Measurements from ENCODE around the gene BCAR3. TPM values are rescaled to one million over a fixed set of nuclear protein-coding genes. Genes with fewer than 3 reads are reported as not detected.

The BCAR3 gene
- total and polyA plus RNA-seq, 8 donors = 15.5 to 26.0 (median 18.9) TPM

- Histone ChIP-seq H3K4me3 (no peak overlapping the region), H3K4me1 (no peaks in the 10 kb centered on the region), H3K27ac (no peak overlapping the region), H3K36me3 (peaks cover 0 to under 1% of the 10 kb centered on the region in 2 donors), H3K9me3 (no peaks in the 10 kb centered on the region), H3K27me3 (no peaks in the 10 kb centered on the region)
- ATAC-seq = no peak
- intact Hi-C loops (cut with DNase I) = no loop called here
- TF ChIP-seq, protein P1, sequence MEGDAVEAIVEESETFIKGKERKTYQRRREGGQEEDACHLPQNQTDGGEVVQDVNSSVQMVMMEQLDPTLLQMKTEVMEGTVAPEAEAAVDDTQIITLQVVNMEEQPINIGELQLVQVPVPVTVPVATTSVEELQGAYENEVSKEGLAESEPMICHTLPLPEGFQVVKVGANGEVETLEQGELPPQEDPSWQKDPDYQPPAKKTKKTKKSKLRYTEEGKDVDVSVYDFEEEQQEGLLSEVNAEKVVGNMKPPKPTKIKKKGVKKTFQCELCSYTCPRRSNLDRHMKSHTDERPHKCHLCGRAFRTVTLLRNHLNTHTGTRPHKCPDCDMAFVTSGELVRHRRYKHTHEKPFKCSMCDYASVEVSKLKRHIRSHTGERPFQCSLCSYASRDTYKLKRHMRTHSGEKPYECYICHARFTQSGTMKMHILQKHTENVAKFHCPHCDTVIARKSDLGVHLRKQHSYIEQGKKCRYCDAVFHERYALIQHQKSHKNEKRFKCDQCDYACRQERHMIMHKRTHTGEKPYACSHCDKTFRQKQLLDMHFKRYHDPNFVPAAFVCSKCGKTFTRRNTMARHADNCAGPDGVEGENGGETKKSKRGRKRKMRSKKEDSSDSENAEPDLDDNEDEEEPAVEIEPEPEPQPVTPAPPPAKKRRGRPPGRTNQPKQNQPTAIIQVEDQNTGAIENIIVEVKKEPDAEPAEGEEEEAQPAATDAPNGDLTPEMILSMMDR (IDR thresholded peaks at IDR 0.05) = no peak
- no peak for DNase-seq
These were observed 45.8 kb downstream of the BCAR3 start for GRCh38 chr1:93635614-93636543.

DNA sequence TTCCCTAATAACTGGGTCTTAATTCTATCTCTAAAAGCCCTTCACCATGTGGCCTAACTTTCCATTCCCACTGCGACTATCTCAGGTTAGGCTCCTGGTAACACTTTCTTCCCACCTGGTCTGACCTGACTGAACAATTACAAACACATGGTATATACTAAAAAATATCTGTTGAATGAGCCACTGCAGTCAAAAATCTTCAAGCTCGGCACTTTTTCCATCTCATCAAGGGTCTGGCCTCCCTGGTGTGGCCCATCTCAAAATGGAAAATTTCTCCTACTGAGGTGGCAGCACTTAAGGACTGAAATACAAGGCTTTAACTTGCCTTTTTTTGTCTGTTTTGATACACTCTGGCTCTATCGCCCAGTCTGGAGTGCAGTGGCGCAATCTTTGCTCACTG lies 48.3 kb downstream of the BCAR3 start:
- Histone ChIP-seq H3K4me1 (peaks cover 0 to 11% of the 10 kb centered on the region in 2 donors), H3K9me3 (no peaks in the 10 kb centered on the region), H3K4me3 (no peak overlapping the region), H3K27ac (no peak overlapping the region), H3K27me3 (no peaks in the 10 kb centered on the region), H3K36me3 (no peaks in the 10 kb centered on the region)
- no peak for ATAC-seq
- intact Hi-C loops (cut with DNase I) = no loop called here
- DNase-seq = no peak
- TF ChIP-seq, protein P1 (IDR thresholded peaks at IDR 0.05) = no peak

GRCh38 chr1:93631626-93632365 lies 49.8 kb downstream of the BCAR3 start:
- TF ChIP-seq, protein P1 (IDR thresholded peaks at IDR 0.05) = peak in 1 of 2 donors; percentile 16
- H3K27me3 ChIP-seq = no peaks in the 10 kb centered on the region
- intact Hi-C loops (cut with DNase I) = no loop called here
- no peak overlapping the region for H3K27ac ChIP-seq
- no peaks in the 10 kb centered on the region for H3K36me3 ChIP-seq
- DNase-seq (no peak), ATAC-seq (no peak)
- no peak overlapping the region for H3K4me3 ChIP-seq
- no peaks in the 10 kb centered on the region for H3K9me3 ChIP-seq
- peaks cover 0 to 11% of the 10 kb centered on the region in 2 donors for H3K4me1 ChIP-seq

GRCh38 chr1:93630168-93630567 lies 51.5 kb downstream of the BCAR3 start:
- peaks cover 0 to 22% of the 10 kb centered on the region in 2 donors for H3K4me1 ChIP-seq
- peak; percentile 16 for ATAC-seq

More at GRCh38 chr1:93630168-93630567, 51.5 kb downstream of the BCAR3 start:
- Histone ChIP-seq H3K27ac (no peak overlapping the region), H3K27me3 (no peaks in the 10 kb centered on the region), H3K9me3 (no peaks in the 10 kb centered on the region), H3K36me3 (no peaks in the 10 kb centered on the region), H3K4me3 (no peak overlapping the region)
- intact Hi-C loops (cut with DNase I) = no loop called here
- TF ChIP-seq, protein P1 (IDR thresholded peaks at IDR 0.05) = no peak
- DNase-seq = no peak
